Stimulated activated CD8-positive, alpha-beta memory T cell treated with anti-CD3 and anti-CD28 coated beads, Interleukin-12 subunit alpha, Interleukin-12 subunit beta, amount 100 ng/mL, for 24 hours (primary cell): ENCODE measurements around the gene SRC.

Source experiments
- DNase-seq: peaks from one replicate; pipeline ENCODE4 v3.0.0-alpha.2; 2020; ENCODE audit errors: extremely low read depth

Gene SRC

DNA sequence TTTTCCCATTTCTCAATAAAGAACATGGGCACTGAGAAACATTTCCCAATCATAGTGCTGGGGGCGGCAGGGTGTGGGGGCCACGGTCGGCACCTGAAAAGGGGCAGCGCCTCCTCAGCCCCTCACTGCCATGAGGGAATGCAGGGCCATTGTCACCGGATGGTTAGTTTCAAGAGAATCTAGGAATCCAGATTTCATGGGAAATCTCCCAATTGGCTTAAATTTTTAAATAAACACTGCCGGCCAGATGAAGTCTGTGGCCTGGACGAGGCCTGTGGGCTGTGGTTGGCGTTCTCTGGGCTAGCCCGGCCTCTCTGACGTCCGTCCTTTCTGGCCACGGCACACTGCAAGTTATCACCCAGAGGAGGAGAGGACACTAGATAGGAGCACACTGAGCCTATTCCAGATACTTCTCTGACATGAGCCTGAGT, 30.9 kb upstream of the SRC start:
- DNase-seq = no peak

DNA sequence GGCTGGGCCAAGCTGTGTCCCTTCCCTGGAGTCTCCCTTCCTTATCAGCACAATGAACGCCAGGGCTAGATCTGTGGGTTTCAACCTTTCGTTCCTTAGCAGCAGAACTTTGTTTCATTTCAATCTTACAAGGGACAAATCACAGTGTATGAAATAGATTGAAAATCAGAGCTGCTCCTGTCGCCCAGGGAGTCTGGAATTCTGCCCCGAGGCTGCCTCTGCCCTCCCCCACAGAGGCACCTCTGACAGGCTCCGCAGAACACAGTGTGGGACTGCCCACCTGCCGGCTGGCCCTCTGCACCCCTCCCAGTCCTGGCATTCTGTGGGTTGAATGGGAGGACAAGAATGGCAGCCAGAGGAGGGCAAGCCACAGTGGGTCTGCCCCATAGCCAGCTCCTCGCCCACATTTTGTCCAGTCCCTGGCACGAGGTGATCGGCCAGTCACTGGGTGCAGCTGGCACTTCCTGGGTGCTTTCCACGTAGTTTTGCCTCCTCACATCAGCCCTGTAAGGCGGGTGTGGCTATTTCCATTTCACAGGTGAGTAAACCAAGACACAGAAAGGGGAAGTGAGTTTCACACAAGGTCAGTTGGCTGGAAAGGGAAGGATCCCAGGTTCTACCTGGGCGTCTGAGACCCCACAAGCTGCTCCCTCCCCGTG, 30.4 kb upstream of the SRC start:
- DNase-seq = no peak

DNA sequence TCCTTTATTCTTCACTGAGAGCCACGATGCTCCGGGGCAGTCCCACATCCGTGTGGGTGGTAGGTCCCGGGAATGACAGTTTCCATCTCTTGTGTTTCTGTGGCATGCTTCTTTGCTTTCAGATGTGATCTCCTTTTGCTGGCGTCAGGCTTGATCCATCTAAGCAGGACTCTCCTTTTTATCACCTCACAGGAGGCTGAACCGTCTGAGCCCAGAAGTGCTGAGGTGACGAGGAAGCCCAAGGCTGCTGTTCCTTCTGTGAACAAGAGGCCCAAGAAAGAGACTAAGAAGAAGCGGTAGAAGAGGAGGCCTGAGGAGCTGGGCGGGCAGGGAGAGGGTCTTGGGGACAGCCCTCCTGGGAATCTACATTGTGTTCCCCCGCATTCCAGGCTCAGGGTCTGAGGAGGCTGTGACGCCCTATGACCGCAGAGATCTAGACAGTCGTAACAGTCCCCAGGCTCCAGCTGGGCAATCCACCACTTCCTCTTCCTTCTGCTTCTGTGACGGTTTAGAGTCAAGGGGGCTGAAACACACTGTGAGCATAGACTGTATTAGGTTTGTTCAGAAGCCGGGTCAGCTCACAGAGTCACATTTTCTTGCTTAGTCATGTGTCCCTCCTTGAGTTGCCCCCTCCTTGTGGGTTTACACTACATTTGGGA, 29.7 kb upstream of the SRC start:
- no peak for DNase-seq

DNA sequence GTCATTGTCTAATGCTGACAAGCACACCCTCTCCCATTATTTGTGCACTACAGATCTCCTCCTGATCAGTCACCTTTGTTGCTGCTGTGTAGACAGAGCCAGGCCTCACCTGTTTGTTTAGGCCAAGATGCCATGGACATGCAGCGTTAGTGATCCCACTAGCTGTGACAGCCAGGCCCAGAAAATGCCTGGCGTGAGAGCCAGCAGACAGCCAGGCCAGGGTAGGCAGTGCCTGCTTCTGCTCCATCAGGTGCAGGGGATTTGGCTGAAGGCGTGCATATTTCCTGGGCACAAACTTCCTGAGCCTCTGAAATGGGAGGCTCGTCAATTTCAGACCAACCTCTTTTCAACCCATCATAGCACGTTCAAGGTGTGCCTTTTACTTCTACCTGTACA, 29.2 kb upstream of the SRC start:
- no peak for DNase-seq

DNA sequence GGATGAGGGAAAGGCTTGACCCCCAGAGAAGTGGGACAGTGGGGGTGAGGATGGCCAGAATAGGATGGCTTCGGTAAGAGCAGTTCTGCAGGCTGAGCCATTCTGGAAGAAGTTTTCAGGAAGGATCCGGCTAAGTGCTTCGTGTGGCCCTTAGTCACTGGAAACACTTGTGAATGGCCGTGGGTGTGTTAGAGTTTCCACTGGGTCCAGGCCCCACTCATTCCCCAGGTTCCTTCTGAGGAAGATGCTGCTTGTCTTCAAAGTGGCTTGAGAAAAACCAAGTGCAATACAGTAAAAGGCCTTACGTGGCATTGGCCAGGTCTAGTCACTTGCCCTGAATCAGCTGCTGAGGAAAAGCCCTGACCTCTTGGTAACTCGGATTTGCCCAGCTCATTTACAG, 28.6 kb upstream of the SRC start:
- no peak for DNase-seq

DNA sequence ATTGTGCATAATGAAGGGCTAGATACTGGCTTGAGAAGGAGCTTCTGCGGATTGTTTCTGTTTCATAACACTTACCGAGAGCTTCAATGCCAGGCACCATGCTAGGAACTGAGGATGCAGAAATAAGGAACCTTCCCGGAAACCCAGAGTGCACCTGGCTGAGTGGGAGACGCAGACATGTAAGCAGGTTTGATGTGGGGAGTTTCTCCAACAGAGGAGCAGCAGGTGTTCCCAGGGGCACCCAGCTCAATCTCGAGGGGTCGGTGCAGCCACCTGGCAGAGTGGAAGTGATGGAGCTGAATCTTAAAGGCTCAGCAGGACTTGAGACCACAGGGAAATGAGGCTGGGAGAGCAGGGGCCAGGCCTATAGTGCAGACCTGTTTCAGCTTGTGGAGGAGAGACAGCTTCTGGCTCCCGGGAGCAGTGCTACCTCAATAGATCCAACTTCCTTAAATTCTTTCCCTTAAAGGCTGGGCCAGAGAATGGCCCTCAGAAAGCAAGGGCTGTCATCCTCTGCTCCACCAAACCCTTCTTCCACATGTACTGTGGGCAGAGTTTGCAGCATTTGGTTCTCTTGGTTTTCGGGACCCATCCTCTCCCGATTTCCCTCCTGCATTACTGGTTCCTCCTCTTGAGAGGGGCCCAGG, 27.8 kb upstream of the SRC start:
- no peak for DNase-seq

DNA sequence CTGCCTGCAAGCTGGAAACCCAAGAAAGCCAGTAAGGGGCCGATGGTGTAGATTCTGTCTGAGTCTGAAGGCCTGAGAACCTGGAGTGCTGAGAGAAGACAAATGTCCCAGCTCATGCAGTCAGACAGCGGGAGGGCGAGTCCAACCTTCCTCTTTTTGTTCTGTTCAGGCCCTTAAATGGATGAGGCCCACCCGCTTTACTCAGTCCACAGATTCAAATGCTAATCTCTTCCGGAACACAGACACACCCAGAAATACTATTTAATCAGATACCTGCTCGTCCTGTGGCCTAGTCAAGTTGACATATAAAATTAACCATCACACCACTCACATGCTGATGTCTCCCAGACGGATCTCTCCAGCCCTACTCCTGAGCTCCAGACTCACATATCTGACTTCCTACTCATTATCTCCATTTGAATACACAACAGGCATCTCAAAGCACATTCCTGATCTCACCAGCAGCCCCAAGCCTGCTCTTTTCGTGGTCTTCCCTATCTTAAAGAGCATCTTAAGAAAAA, 26.7 kb upstream of the SRC start:
- no peak for DNase-seq

DNA sequence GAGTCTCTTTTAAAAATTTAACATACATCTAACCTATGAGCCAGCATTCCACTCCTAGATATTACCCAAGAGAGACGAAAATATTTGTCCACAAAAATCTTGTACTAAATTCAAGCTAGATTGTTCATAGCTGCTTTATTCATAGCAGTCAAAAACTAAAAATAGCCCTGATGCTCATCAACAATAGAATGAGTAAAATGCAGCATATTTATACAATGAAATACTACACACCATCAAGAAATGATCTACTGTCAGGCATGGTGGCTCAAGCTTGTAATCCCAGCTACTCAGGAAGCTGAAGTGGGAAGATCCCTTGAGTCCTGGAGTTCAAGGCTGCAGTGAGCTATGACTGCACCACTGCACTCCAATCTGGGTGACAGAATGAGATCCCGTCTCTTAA, 22.0 kb upstream of the SRC start:
- no peak for DNase-seq

DNA sequence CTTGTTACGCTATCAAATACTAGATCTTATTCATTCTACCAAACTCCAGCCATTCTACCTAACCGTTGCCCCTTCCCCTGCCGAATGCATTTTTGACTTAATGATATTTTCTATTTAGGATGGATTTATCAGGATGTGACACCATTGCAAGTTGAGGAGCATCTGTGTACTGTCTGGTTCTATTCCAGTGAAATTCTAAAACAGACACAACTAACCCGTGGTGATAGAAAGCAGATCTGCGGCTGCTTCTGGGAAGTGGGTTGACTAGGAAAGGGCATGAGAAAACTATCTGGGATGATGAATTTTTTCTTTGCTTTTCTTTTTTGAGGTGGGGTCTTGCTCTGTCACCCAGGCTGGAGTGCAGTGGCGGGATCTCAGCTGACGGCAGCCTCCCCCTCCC, 20.7 kb upstream of the SRC start:
- DNase-seq = no peak

DNA sequence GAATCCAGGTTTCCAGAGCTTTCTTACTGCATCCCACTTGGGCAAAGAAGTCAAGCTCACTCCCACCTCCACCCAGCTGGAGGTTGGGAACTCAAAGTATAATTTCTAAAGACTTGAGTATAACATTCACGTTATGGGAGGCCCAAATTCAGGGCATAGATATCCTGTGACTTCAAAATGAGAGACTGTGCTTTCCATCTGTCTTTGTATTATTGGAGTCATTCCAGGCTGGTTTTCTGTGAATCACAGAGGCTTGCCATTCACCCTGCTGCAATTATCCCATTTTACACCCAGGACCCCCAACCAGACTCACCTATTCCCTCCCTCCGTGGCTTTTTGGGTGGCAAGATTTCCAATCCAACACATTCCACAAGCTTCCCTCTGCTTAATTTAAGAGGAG, 19.3 kb upstream of the SRC start:
- no peak for DNase-seq

DNA sequence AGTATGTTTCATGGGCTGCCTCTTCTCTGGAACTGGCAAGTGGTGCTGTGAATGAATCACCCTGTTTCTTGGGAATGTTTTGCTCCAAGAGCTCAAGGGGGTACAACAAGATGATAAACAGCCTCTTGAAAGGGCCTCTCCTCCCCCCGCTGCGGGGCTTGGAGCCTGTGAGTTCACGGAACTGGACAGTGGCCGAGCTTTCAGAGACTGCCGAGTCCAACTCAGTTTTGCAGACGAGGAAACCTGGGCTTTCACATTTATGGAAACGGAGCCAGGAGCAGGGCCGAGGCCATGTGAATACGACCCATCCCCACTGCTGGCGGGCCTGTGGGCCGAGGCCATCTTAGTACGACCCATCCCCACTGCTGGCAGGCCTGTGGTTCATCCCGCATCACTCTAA, 18.2 kb upstream of the SRC start:
- DNase-seq = no peak

DNA sequence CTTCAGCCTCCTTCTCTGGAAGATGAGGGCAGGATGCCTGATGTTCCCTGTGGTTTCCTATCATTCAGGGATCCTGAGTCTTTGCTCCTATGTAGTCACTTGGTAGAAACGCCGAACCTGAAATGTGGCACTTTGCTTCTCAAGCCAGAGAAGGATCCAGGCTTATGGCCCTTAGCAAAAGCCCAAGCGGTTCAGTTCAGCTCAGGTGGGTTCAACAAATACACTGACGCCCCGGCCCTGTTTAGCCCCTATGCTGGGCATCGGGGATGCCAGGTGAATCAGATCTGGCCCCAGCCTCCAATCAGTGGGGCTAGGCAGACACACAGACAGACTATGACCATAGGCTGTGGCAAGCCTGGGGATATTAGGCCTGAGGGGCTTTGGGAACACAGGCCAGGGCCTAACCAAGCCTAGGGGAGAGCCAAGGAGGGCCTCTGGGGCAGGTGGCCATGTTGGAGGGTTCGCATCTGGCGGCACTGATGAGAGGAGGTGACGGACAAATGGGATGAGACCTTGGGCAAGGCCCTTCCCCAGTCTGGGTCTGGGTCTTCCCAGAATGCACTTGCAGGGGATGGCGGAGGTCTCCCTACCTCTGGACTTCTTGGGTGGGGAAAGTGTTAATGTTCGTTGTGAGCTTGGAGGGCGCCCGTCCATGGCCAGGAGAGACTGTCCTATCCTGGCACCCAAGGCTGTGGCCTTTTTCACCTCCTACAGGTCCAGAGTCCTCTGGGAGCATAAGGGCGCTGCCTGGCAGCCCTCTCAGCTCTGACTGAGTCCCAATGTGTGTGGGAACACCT, 17.6 kb upstream of the SRC start:
- no peak for DNase-seq

DNA sequence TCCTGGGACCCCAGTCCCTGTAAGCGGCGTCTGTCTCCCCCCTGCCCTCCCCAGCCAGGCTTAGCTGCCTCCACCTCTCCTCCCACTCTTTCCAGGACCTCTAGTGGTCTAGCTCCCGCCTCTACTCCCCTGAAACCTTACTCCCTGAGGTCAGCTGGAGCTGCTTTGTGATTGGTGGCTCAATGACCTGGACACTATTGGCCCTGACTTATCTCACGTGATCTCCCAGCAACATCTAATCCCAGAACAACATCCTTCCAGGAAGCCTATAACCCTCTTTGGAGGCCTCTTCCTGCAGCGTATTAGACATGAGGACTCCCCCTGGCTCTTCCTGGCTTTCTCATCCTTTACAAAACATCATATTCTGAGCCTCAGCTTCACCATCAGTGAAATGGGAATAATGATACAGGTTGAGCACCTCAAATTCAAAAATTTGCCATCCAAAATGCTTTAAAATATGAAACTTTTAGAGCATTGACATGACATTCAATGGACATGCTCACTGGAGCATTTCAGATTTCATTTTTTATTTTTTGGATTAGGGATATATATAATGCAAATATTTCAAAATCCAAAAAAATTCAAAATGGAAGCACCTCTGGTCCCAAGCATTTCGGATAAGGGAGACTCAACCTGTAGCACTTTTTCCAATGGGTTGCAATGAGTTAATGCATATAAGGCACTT, 16.3 kb upstream of the SRC start:
- DNase-seq = no peak

DNA sequence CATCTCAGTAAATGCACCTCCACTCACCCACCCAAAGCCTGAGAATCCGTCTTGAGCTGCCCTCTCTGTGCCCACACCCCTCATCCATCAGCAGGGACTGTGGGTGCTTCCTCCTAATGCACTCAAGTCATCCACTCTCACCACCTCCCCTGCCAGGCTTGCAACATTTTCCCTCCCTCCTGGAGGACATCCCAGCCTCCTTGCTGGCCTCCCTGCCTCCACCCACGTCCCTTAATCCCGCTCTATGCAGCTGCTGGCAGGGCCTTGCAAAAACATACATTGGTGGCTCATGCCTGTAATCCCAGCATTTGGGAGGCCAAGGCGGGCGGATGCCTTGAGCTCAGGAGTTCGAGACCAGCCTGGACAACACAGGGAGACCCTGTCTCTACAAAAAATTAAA, 15.6 kb upstream of the SRC start:
- DNase-seq = no peak

DNA sequence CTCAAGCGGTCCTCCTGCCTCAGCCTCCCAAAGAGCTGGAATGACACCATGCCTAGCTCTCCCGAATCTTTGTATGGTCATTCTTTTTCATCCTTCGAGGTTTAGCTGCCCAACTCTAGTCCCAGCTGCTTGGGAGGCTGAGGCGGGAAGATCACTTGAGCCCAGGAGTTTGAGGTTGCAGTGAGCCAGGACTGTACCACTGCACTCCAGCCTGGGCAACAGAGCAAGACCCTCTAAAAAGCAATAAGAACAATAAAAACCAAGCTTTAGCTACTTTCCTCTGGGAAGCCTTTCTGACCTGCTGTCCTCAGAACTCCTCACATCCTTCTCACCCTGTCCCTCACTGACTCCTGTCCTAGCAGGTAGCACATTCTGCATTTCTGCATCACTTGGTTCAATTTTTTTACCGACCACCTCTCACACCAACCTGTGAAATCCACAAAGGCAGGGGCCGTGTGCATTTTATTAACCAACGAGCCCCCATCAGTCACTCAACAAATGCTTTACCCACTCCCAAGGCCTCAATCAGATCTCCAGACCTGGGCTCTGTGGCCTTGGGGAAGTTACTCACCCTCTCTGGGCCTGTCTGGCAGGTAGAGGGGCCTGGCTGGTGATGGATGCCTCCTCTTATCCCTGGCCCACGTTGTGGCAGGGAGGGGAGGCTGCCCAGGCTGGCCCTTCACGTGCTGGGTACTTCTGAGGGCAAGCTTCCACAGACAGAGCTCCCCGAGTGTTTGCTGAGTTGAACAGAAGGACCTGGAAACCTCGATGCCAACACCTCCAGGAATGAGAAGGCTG, 14.7 kb upstream of the SRC start:
- DNase-seq = no peak

DNA sequence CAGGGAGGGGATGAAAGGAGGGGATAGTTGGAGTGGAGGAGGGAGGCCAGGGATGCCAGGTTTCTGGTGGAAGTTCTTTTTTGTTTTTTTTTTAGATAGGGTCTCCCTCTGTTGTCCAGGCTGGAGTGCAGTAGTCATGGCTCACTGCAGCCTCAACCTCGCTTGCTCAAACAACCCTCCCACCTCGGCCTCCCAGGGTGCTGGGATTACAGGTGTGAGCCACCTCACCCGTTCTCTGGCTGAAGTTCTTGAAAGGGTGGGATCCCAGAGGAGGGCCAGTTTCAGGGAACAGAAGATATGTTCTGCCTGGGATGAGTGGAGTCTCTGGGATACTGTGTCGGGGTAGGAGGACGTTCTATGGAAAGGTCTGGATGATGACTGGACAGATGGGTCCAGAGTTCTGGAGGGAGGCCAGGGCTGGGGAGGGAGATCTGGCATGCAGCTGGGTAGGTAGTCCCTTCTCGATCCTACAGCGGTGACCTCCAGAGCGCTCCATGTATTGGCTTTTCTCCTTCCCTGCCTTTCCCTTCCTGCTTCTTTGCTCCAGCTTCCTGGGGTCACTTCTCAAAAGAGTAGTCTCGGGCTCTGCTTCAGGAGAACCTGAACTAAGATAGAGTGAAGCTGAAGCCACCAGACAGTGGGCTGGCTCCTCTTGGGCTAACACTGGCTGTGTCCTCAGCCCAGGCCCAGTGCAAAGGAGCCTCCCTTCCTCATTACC, 12.7 kb upstream of the SRC start:
- DNase-seq = no peak

DNA sequence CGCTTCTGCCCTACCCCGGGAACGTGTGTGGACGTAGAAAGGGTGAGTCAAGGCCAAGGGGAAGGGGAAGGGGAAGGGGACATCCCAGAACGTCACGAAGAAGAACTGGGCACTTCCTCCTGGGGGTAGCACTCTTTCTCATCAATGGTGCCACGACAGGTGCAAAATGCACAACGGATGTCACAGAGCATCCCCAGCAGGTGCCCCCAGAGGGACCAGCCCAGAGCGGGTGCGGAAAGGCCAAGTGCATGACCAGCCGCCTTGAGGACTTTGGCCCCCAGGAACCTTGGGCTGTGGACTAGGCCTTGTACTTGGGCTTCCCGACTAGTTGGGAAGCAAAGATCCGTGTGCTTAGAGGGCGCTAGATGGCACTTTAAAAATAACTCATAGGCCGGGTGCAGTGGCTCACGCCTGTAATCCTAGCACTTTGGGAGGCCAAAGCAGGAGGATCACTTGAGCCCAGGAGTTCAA, 12.1 kb upstream of the SRC start:
- no peak for DNase-seq

DNA sequence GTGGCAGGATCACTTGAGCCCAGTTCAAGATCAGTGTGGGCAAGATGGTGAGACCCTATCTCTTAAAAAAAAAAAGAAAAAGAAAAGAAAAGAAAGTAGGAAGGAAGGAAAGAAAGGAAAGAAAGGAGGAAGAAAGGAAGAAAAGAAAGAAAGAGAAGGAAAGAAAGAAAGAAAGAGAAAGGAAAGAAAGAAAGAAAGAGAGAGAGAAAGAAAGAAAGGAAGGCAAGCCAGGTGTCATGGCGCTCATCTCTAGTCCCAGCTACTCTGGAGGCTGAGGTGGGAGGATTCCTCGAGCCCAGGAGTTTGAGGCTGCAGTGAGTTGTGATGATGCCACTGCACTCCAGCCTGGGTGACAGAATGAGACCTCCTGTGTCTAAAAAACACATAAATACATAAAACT, 11.5 kb upstream of the SRC start:
- no peak for DNase-seq

DNA sequence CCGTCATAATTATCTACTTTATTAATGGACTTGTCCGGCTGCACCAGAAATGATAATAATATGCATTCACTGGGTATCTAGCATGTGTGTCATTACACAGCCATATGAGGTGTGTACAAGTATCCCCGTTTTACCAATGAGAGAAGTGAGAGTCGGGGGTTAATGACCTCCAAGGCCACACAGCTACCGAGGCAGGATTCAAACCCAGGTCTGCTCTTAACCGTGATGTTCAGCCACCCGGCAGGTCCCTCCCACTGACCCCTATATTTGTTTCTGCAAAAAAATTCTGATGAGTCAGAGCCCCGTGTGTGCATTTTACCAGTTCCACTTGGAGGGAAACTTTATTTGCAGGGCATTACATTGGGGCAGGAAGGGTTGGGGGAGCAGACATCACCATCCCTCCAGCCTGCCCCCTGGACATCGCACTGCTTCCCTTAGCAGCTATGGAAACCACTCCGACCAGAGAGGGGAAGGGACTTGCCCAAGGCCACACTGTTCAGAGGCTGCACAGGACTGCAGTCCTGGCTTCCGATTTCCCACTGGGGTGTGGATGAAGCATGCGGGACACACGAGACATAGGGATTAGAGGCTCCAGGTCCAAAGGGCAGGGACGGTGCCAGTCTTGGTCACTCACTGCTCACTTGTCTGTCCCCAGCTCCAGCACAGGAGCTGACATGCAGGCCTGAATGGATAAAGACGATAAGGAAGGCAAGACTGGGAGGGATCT, 10.1 kb upstream of the SRC start:
- no peak for DNase-seq
